GM18507 (cell line): ENCODE data around the gene MARVELD1.
A peak's percentile ranks its signal among the peaks of the same experiment; 100 is the strongest.
"Not testable (repeated sequence)": the region's sequence is repeated elsewhere in the genome, so short reads cannot be mapped to it uniquely, and the experiment has no call there.

Experiments used
- DNase-seq: peaks from one replicate; pipeline ENCODE4 v3.0.0; 2011; ENCODE audit warnings: low read depth; ENCODE audit not compliant: insufficient read length; ENCODE audit errors: extremely low spot score
- FAIRE-seq: peaks from 2 replicates; lab custom pipeline; 2011; peaks lifted over from hg19 to GRCh38; lab: Jason Lieb, UNC

The MARVELD1 gene

DNA sequence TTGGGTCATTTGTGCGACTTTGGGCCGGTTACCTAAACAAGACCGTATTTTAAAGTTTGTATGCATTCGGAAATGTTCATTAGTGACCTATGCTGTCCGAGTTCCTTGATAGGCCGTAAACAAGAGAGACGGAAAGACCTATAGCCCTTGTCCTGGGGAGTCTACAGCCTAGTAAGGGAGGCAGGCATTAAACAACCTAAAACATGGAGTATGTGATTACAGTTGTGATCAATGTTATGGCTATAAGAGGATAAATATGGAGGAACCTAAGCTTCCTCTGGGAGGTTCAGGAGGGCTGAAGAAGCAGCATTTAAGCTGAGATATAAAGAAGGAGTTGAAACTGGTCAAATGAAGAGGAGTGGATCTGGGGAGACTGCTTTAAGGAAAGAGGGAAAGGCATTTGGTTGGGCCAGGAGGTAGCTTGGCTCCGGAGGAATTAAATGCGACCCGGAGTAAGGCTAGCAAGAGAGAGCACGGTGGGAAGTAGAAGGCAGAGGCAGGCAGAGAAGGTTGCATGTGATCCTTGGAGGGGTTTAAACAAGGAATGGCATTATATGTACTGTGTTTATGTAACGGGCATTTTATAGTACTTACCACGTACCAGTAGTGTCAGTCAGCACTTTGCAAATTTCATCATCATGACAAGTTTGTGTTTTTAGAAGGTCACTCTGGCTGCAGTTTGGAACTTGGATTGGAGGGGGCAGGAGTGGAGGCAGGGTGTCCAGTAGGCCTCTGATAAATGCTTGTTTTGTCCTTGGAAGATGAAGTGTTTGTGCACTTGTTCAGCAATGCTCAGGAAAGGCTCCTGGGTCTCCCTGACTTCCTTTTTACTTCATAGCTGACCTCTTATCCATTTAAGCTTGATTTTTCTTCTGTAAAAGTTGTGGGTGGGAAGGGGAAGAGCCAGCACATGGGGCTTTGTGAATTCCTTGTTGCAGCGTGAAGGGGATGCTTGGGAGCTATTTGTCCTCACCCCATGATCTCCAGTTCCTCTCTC lies 25.4 kb upstream of the MARVELD1 start:
- DNase-seq (no peak), FAIRE-seq (no peak)

DNA sequence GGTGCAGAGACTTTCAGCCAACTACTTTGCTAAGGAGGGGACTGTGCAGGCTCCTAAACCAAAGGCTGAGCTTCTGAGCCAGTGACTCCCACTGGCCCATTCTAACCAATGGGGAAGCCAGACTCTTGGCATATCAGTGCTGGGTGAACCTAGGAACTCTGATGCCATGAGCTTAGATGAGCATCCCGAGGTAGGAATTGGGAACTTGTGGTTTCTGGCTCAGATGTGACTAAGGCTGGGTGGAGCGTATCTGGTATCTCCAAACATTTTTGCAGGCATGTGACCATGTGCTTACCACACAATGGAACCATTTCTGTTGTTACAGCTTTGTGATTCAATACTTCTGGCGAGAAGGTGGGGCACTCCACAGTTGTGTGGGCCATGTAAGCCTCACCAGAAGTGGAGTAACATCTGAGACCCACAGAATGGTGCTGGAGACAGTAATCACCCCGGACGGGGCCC lies 23.9 kb upstream of the MARVELD1 start:
- DNase-seq (no peak), FAIRE-seq (no peak)

GRCh38 chr10:97690133-97690532 lies 23.4 kb upstream of the MARVELD1 start:
- no peak for DNase-seq
- FAIRE-seq, result no peak

DNA sequence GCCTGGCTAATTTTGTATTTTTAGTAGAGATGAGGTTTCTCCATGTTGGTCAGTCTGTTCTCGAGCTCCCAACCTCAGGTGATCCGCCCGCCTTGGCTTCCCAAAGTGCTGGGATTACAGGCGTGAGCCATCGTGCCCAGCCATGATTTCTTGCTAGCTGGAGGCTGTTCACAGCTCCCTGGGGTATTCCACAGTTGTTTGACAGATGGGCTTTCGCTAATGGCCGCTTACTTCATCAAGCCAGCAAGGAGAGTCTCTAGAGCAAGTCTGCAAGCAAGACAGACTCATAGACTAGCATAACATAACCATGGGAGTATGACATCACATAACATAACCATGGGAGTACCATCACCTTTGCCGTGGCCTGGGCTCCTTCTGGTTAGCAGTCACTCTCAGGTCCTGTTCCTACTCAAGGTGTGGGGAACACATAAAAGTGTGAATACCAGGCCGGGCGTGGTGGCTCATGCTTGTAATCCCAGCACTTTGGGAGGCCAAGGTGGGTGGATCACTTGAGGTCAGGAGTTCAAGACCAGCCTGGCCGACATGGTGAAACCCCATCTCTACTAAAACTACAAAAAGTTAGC lies 15.4 kb upstream of the MARVELD1 start:
- FAIRE-seq, DNase-seq: not testable (repeated sequence)

DNA sequence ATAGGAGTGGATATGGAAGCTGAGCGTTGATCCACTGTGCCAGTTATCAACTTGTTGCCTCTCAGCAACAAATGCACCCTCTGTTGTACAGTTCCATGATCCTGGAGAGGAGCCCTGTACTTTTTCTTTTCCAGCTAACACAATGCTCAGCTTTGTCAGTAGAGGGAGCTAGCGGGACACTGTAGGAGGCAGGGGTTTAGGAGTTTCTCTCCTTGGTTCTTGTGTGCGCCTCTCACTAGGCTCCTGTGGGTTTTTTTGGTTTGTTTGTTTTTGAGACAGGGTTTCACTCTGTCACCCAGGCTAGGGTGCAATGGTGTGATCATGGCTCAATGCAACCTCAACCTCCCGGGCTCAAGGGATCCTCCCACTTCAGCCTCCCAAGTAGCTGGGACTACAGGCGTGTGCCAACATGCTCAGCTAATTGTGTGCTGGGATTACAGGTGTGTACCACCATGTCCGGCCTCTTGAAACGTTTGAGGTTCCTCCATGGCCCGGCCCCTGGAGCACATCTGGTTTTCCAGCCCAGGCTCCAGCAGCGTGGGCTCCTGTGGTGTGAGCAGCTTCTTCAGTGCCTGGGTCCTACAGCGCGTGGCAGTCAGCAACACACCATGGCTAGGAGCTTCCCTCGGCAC lies 12.0 kb upstream of the MARVELD1 start:
- FAIRE-seq, result peak; percentile 86
- DNase-seq, result no peak

DNA sequence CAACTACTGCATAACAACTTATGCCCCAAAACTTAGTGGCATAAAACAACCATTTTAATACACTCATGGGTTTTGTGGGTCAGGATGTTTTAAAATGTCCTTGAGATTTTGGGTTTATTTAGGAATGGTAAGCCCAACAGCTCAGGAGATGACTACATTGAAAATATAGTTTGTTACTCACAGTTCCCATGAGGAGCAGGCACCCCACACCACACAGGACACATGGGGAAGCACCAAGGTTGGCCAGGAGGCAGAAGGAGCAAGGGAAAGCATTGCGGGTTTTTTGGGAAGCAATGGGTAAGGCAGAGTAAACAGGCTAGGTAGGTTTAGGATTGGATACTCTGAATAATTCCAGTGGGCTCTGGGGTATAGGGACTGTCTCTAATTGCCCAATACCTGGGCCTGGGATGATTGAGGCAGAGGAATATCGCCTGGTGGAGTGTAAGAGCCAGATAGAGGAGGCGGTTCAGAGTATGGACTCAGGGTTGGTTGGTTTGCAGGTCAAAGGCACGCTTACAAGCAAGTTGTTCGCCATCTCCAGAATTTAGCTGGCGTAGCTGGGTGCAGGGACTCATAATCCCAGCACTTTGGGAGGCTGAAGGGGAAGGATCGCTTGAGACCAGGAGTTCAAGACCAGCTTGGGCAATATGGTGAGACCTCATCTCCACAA lies 10.0 kb upstream of the MARVELD1 start:
- FAIRE-seq (no peak), DNase-seq (no peak)

- DNase-seq (no peak), FAIRE-seq (no peak)
Observed at GRCh38 chr10:97704341-97704740, 9.2 kb upstream of the MARVELD1 start.

DNA sequence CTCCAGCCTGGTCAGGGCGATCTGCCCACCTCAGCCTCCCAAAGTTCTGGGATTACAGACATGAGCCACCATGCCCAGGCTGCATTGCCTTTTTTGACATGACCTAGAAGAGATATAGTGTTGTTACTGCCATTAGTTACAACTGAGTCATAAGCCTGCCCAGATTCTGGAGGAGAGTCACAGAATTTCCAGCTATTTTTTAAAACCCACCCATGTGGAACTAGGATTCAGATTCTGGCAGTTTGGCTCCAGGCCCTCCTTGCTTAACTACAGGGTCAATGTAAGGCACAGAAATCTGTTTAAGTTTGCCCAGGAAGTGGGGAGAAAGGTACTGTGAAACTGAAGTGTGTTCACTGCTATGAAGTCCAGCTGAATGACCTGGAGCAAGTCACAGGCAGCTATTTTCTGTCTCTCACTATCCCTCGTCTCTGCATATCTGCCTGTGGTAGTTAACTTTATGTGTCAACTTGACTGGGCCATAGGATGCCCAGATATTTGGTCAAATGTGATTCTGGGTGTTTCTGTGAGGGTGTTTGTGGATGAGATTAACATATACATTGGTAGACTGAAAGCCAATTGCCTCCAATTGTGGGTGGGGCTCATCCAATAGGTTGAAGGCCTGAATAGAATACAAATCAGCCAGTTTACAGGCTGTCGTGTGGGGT lies 8.4 kb upstream of the MARVELD1 start:
- DNase-seq (no peak), FAIRE-seq (no peak)

- no peak for DNase-seq
Observed at GRCh38 chr10:97707134-97707861, 6.2 kb upstream of the MARVELD1 start.

DNA sequence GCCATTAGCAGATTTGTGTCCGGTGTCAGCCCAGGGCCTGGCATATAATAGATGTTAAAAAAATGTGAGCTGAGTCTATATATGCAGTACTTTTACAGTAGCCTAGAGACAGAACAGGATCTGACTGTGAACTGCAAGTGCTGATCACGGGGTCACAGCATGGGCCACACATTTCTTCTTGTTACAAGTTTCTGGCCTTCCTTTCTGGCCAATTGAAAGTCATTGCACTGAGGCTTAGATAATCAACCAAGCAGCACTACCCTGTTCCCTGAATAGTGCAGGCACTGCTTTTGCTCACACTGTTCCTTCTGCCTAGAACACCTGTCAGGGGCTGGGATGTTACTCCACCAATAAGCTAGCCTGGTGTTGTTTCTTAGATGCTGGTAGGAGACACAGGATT lies 5.4 kb upstream of the MARVELD1 start:
- no peak for DNase-seq
- FAIRE-seq, result no peak

More at GRCh38 chr10:97707134-97707861, 6.2 kb upstream of the MARVELD1 start:
- FAIRE-seq, result no peak

- FAIRE-seq, result peak; percentile 26
Observed at GRCh38 chr10:97708976-97709946, 4.3 kb upstream of the MARVELD1 start.

DNA sequence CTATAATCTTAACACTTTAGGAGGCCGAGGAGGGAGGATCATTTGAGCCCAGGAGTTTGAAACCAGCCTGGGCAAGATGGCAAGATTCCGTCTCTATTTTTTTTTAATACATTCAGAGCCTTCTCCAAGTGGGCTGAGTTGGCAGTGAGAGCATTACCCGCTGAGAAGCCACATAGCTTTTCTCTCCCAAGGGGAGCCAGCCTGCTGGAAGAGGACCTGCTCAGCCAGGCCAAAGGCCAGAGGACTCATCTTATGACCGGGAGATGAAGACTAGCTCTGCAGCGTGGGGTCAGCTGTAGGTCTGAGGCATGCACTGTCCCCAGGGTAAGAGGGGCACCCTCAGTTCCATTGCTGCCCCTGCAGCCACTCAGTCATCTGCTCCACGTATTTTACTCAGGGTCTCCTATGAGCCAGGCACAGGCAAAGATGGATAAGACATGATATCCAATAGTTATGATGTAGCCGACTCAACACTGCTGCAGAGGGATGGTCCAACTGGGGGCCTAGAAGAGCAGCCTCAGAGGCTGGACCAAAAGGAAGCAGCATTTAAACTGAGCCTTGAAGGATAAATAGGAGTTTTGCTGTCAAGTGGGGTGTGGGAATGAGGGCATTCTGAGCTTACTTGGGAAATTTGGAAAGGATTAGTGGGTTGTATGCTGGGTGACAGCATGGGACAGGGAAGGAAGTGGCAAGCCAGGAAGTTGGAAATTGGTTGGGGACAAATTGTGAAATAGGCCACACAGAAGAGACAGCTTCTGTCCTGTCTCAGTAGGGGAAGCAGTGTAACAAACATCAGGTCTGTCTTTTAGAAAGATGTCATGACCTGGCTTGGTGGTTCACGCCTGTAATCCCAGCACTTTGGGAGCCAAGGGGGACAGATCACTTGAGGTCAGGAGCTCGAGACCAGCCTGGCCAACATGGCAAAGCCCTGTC lies 1.6 kb upstream of the MARVELD1 start:
- FAIRE-seq, result no peak
- DNase-seq, result no peak

More at GRCh38 chr10:97708976-97709946, 4.3 kb upstream of the MARVELD1 start:
- DNase-seq, result no peak

DNA sequence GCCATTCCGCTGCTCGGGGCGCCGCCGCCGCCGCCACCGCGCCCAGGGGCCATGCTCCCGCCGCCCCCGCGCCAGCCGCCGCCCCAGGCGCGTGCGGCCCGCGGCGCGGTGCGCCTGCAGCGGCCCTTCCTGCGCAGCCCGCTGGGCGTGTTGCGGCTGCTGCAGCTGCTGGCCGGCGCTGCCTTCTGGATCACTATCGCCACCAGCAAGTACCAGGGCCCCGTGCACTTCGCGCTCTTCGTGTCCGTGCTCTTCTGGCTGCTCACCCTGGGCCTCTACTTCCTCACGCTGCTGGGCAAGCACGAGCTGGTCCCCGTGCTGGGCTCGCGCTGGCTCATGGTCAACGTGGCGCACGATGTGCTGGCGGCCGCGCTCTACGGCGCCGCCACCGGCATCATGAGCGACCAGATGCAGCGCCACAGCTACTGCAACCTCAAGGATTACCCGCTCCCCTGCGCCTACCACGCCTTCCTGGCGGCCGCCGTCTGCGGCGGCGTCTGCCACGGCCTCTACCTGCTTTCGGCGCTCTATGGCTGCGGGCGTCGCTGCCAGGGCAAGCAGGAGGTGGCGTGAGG lies 383 bp downstream of the MARVELD1 start:
- DNase-seq, result peak; percentile 66
- FAIRE-seq, result peak; percentile 68

DNA sequence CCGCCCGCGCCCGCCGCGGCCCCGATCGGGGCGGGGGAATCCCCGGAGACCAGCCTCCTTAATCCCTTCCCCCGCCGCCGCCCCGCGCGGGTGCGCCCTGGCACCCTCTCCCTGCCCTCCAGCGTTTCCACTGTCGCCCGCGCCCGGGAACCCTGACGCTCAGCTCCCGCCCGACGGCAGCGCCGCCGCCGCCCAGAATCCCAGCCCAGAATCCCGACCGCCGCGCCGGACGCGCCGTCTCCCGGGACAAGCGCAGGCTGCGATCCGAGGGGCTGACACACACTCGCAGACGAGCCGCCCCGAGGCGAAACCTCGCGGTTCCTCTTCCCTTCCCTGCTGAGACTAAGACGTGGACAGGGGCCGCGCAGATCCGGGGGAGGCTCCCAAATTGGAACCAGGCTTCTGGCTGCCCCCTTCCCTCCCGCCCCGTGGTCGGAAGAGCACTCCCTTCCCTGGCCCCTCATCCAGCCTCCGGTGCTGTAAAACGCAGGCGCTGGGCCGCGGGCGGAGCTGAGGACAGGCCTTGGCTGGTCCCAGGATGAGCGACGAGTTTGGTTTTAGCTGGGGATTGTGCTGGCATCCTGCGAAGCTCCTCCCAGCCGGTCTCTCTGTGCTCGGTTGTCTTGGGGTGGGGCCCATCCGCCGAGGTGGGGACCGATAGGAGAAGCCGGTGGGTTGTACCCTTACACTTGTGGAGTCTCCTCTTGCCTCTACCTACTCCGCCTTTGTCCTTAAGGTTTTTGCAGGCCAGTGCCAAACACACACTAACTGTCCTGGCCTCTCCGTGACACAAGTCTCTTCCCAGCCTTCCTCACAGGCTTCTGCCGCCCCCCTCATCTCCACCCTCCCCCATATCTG lies 1.1 kb downstream of the MARVELD1 start:
- no peak for DNase-seq
- peak; percentile 24 for FAIRE-seq

GRCh38 chr10:97715259-97715874 lies 1.8 kb downstream of the MARVELD1 start:
- FAIRE-seq, result no peak
- no peak for DNase-seq
